GM12872 (cell line): ENCODE results near the gene CPZ.

Experiments used
- CTCF ChIP-seq: IDR thresholded peaks from 3 replicates; pipeline ENCODE4 v1.5.1; 2011; ENCODE audit warnings: low read depth, mild to moderate bottlenecking, low read length, moderate library complexity; ENCODE audit not compliant: insufficient read depth

Gene CPZ

GRCh38 chr4:8610858-8611616, 18.5 kb downstream of the CPZ start:
- TF ChIP-seq CTCF: no peak

GRCh38 chr4:8612646-8613045, 20.1 kb downstream of the CPZ start:
- no peak for TF ChIP-seq CTCF

GRCh38 chr4:8613421-8614364, 21.1 kb downstream of the CPZ start:
- no peak for TF ChIP-seq CTCF

- TF ChIP-seq CTCF: no peak
Measured at GRCh38 chr4:8614365-8615193, 22.0 kb downstream of the CPZ start.

GRCh38 chr4:8615366-8615765, 22.8 kb downstream of the CPZ start:
- TF ChIP-seq CTCF: no peak

GRCh38 chr4:8615921-8616787, 23.6 kb downstream of the CPZ start:
- TF ChIP-seq CTCF: no peak
